CD8-positive, alpha-beta memory T cell (primary cell): ENCODE results near the gene SLC31A1. TPM values are rescaled to one million over a fixed set of nuclear protein-coding genes. Genes with fewer than 3 reads are reported as not detected.
A peak's percentile ranks its signal among the peaks of the same experiment; 100 is the strongest.

ENCODE experiments used
- CTCF ChIA-PET: fragments of 350-600 bp; sonication (Branson Sonifier 250); formaldehyde crosslinking; loops from one replicate; lab custom pipeline; 2021; ENCODE audit warnings: antibody characterized with exemption; lab: Charles Lee
- POLR2A ChIA-PET: fragments of 350-600 bp; sonication (Branson Sonifier 250); formaldehyde crosslinking; loops from one replicate; lab custom pipeline; 2021; ENCODE audit warnings: antibody characterized with exemption; lab: Charles Lee
- DNase-seq, 5 donors: peaks; one replicate each; pipeline versions ENCODE4 v3.0.0 to v3.0.0-alpha.2; 2020 to 2022; ENCODE audit warnings: mixed read lengths in 1 of 5
- H3K27ac ChIP-seq: one replicate; pipeline ENCODE4 v1.7.0; 2013; ENCODE audit warnings: low read depth, mild to moderate bottlenecking, low read length, moderate library complexity
- H3K27me3 ChIP-seq: 2 replicates; pipeline ENCODE4 v1.7.0; 2013; ENCODE audit warnings: low read length, mild to moderate bottlenecking; ENCODE audit not compliant: insufficient read depth, poor library complexity, severe bottlenecking
- H3K36me3 ChIP-seq: 2 replicates; pipeline ENCODE4 v1.7.0; 2013; ENCODE audit warnings: mild to moderate bottlenecking, low read length, moderate library complexity; ENCODE audit not compliant: insufficient read depth
- H3K4me1 ChIP-seq: 2 replicates; pipeline ENCODE4 v1.7.0; 2013; ENCODE audit warnings: mild to moderate bottlenecking, low read length, moderate library complexity; ENCODE audit not compliant: insufficient read depth
- H3K4me3 ChIP-seq: 2 replicates; pipeline ENCODE4 v1.7.0; 2013; ENCODE audit warnings: mild to moderate bottlenecking, low read length
- H3K9me3 ChIP-seq: 2 replicates; pipeline ENCODE4 v1.7.0; 2013; ENCODE audit warnings: mild to moderate bottlenecking, low read length
- H3K27ac Mint-ChIP-seq, 8 donors: one replicate each; pipeline ENCODE4 v1.8.0; 2020 to 2021; ENCODE audit warnings: mixed read lengths in 8 of 8, mild to moderate bottlenecking in 6 of 8, inconsistent platforms in 3 of 8, moderate library complexity in 3 of 8
- H3K27me3 Mint-ChIP-seq, 2 donors: one replicate each; pipeline ENCODE4 v1.8.0; 2020 to 2021; ENCODE audit warnings: mixed read lengths in 2 of 2, mild to moderate bottlenecking in 1 of 2, moderate library complexity in 1 of 2
- H3K36me3 Mint-ChIP-seq, 3 donors: one replicate each; pipeline ENCODE4 v1.8.0; 2020 to 2021; ENCODE audit warnings: mixed read lengths in 3 of 3, inconsistent platforms in 1 of 3, mild to moderate bottlenecking in 1 of 3
- H3K4me1 Mint-ChIP-seq, 3 donors: one replicate each; pipeline ENCODE4 v1.8.0; 2020 to 2021; ENCODE audit warnings: mixed read lengths in 3 of 3, inconsistent platforms in 1 of 3, mild to moderate bottlenecking in 1 of 3
- H3K4me3 Mint-ChIP-seq, 7 donors: one replicate each; pipeline ENCODE4 v1.8.0; 2020 to 2021; ENCODE audit warnings: mixed read lengths in 7 of 7, mild to moderate bottlenecking in 6 of 7, moderate library complexity in 4 of 7, inconsistent platforms in 2 of 7
- H3K9me3 Mint-ChIP-seq, 5 donors: one replicate each; pipeline ENCODE4 v1.8.0; 2020 to 2022; ENCODE audit warnings: mixed read lengths in 5 of 5, mild to moderate bottlenecking in 3 of 5, moderate library complexity in 2 of 5, inconsistent platforms in 1 of 5
- polyA plus RNA-seq: library from polyadenylated mRNA; unstranded; fragments of 300-500 nt; fragmentation: Illumina TruSeq; gene quantifications from one replicate; pipeline ENCODE4 v1.2.3, GENCODE V29; 2021
- total RNA-seq, 2 experiments: library from RNA; stranded (reverse); gene quantifications; one replicate each; pipeline ENCODE4 v1.2.3, GENCODE V29; 2021

SLC31A1 gene
- total and polyA plus RNA-seq, 3 experiments from 2014 or later, result 3.4 to 15.1 (median 13.7) TPM

- Histone ChIP-seq H3K27ac (no peak overlapping the region), H3K36me3 (no peaks in the 10 kb centered on the region), H3K27me3 (no peaks in the 10 kb centered on the region), H3K4me1 (no peaks in the 10 kb centered on the region), H3K4me3 (no peak overlapping the region), H3K9me3 (no peaks in the 10 kb centered on the region)
- ChIA-PET CTCF (no interaction called here), POLR2A (no interaction called here)
- DNase-seq, result no peak
- Mint-ChIP-seq H3K27me3 (peaks cover 8 to 25% of the 10 kb centered on the region in 2 donors), H3K36me3 (peaks cover 0 to 2% (median 0%) of the 10 kb centered on the region in 3 donors), H3K27ac (no peak overlapping the region), H3K4me3 (no peak overlapping the region), H3K4me1 (no peaks in the 10 kb centered on the region), H3K9me3 (no peaks in the 10 kb centered on the region)
These were observed 80.2 kb downstream of the SLC31A1 start for GRCh38 chr9:113301548-113301947.

GRCh38 chr9:113302792-113303418 is 81.6 kb downstream of the SLC31A1 start, which contains the start of gene RNF183:
RNF183 (minus strand) TSS chr9:113303376; CDS start chr9:113298184, 5,192 bp downstream.
- POLR2A ChIA-PET, result no interaction called here
- DNase-seq, result no peak
- H3K4me1 ChIP-seq, result no peaks in the 10 kb centered on the region
- no peak within 1 kb of the TSS for H3K27ac ChIP-seq
- Mint-ChIP-seq H3K4me3 (no peak within 1 kb of the TSS), H3K9me3 (no peaks in the 10 kb centered on the region), H3K4me1 (no peaks in the 10 kb centered on the region), H3K27ac (no peak within 1 kb of the TSS), H3K36me3 (peaks cover 0 to 2% (median 0%) of the 10 kb centered on the region in 3 donors), H3K27me3 (peaks cover 8 to 34% of the 10 kb centered on the region in 2 donors)
- no peak within 1 kb of the TSS for H3K4me3 ChIP-seq
- CTCF ChIA-PET, result no interaction called here
- no peaks in the 10 kb centered on the region for H3K9me3 ChIP-seq
- H3K36me3 ChIP-seq, result no peaks in the 10 kb centered on the region
- no peaks in the 10 kb centered on the region for H3K27me3 ChIP-seq

GRCh38 chr9:113306566-113306965 is 85.2 kb downstream of the SLC31A1 start:
- Histone ChIP-seq H3K27ac (no peak overlapping the region), H3K4me1 (no peaks in the 10 kb centered on the region), H3K9me3 (no peaks in the 10 kb centered on the region), H3K36me3 (no peaks in the 10 kb centered on the region), H3K27me3 (no peaks in the 10 kb centered on the region), H3K4me3 (no peak overlapping the region)
- H3K4me3 Mint-ChIP-seq, result no peak overlapping the region
- H3K36me3 Mint-ChIP-seq, result peaks cover 0 to 2% (median 0%) of the 10 kb centered on the region in 3 donors
- ChIA-PET POLR2A (no interaction called here), CTCF (no interaction called here)
- no peak for DNase-seq
- H3K4me1 Mint-ChIP-seq, result no peaks in the 10 kb centered on the region
- H3K27ac Mint-ChIP-seq, result no peak overlapping the region
- H3K9me3 Mint-ChIP-seq, result no peaks in the 10 kb centered on the region
- H3K27me3 Mint-ChIP-seq, result peaks cover 8 to 29% of the 10 kb centered on the region in 2 donors

GRCh38 chr9:113307396-113307975 is 86.1 kb downstream of the SLC31A1 start:
- Mint-ChIP-seq H3K36me3 (no peaks in the 10 kb centered on the region), H3K27me3 (peaks cover 8 to 23% of the 10 kb centered on the region in 2 donors), H3K4me1 (no peaks in the 10 kb centered on the region), H3K27ac (no peak overlapping the region), H3K4me3 (no peak overlapping the region), H3K9me3 (no peaks in the 10 kb centered on the region)
- H3K27ac ChIP-seq, result no peak overlapping the region
- H3K4me1 ChIP-seq, result no peaks in the 10 kb centered on the region
- ChIA-PET POLR2A (no interaction called here), CTCF (interaction anchor here (1.9 kb wide), 1 partner anchor 348 kb away, joined by 7 read pairs; no protein-coding TSS in a partner anchor)
- no peaks in the 10 kb centered on the region for H3K27me3 ChIP-seq
- H3K36me3 ChIP-seq, result no peaks in the 10 kb centered on the region
- no peak overlapping the region for H3K4me3 ChIP-seq
- no peak for DNase-seq
- H3K9me3 ChIP-seq, result no peaks in the 10 kb centered on the region

- Mint-ChIP-seq H3K27me3 (peaks cover 9 to 14% of the 10 kb centered on the region in 2 donors), H3K9me3 (no peaks in the 10 kb centered on the region), H3K36me3 (no peaks in the 10 kb centered on the region), H3K4me1 (no peaks in the 10 kb centered on the region), H3K4me3 (no peak overlapping the region), H3K27ac (no peak overlapping the region)
- Histone ChIP-seq H3K4me3 (no peak overlapping the region), H3K9me3 (no peaks in the 10 kb centered on the region), H3K36me3 (no peaks in the 10 kb centered on the region), H3K27ac (no peak overlapping the region), H3K27me3 (no peaks in the 10 kb centered on the region), H3K4me1 (no peaks in the 10 kb centered on the region)
- DNase-seq, result peak in 2 of 5 donors; percentile 16 to 21
- CTCF ChIA-PET, result interaction anchor here (0.6 to 1.9 kb wide), 5 partner anchors 10 to 348 kb away, joined by 3 to 7 read pairs (median 3); partner anchors contain the start of gene ALAD
- POLR2A ChIA-PET, result interaction anchor here (0.6 kb wide), 1 partner anchor 1305 kb away, joined by 3 read pairs; no protein-coding TSS in a partner anchor
These were observed 88.0 kb downstream of the SLC31A1 start for GRCh38 chr9:113309204-113309813.

- DNase-seq, result no peak
- no peak overlapping the region for H3K27ac ChIP-seq
- POLR2A ChIA-PET, result no interaction called here
These were observed 89.2 kb downstream of the SLC31A1 start for GRCh38 chr9:113310538-113310937.

GRCh38 chr9:113311961-113312360 is 90.6 kb downstream of the SLC31A1 start:
- Histone ChIP-seq H3K9me3 (no peaks in the 10 kb centered on the region), H3K4me1 (no peaks in the 10 kb centered on the region), H3K4me3 (no peak overlapping the region), H3K27me3 (no peaks in the 10 kb centered on the region), H3K27ac (no peak overlapping the region), H3K36me3 (no peaks in the 10 kb centered on the region)
- CTCF ChIA-PET, result interaction anchor here (0.8 to 1.0 kb wide), 3 partner anchors 37 to 344 kb away, joined by 3 read pairs; partner anchors contain the start of gene ALAD
- Mint-ChIP-seq H3K9me3 (no peaks in the 10 kb centered on the region), H3K4me3 (no peak overlapping the region), H3K27ac (peak overlapping the region in 1 of 8 donors; percentile 29), H3K4me1 (no peaks in the 10 kb centered on the region), H3K36me3 (no peaks in the 10 kb centered on the region), H3K27me3 (peaks cover 1 to 11% of the 10 kb centered on the region in 2 donors)
- POLR2A ChIA-PET, result no interaction called here
- DNase-seq, result no peak

More at GRCh38 chr9:113310538-113310937, 89.2 kb downstream of the SLC31A1 start:
- Mint-ChIP-seq H3K4me1 (no peaks in the 10 kb centered on the region), H3K27me3 (peaks cover 2 to 10% of the 10 kb centered on the region in 2 donors), H3K36me3 (no peaks in the 10 kb centered on the region), H3K9me3 (no peaks in the 10 kb centered on the region), H3K4me3 (no peak overlapping the region), H3K27ac (peak overlapping the region in 1 of 8 donors; percentile 12)
- Histone ChIP-seq H3K9me3 (no peaks in the 10 kb centered on the region), H3K4me3 (no peak overlapping the region), H3K36me3 (no peaks in the 10 kb centered on the region), H3K4me1 (no peaks in the 10 kb centered on the region), H3K27me3 (no peaks in the 10 kb centered on the region)
- CTCF ChIA-PET, result interaction anchor here (1.5 kb wide), 1 partner anchor 348 kb away, joined by 4 read pairs; no protein-coding TSS in a partner anchor

GRCh38 chr9:113313261-113313660 is 91.9 kb downstream of the SLC31A1 start:
- POLR2A ChIA-PET, result no interaction called here
- CTCF ChIA-PET, result no interaction called here

More at GRCh38 chr9:113313261-113313660, 91.9 kb downstream of the SLC31A1 start:
- Mint-ChIP-seq H3K27ac (no peak overlapping the region), H3K27me3 (peaks cover 1 to 9% of the 10 kb centered on the region in 2 donors), H3K36me3 (no peaks in the 10 kb centered on the region), H3K4me3 (no peak overlapping the region), H3K9me3 (no peaks in the 10 kb centered on the region), H3K4me1 (no peaks in the 10 kb centered on the region)
- Histone ChIP-seq H3K4me1 (no peaks in the 10 kb centered on the region), H3K9me3 (no peaks in the 10 kb centered on the region), H3K27ac (no peak overlapping the region), H3K27me3 (no peaks in the 10 kb centered on the region), H3K4me3 (no peak overlapping the region), H3K36me3 (no peaks in the 10 kb centered on the region)
- DNase-seq, result no peak
